HG03039 (cell line): ENCODE data around the gene NFE2L1.
"Not testable (repeated sequence)": the region's sequence is repeated elsewhere in the genome, so short reads cannot be mapped to it uniquely, and the experiment has no call there.

ENCODE experiments used
- ATAC-seq: cut with Tn5 transposase; IDR thresholded peaks from one replicate; pipeline ENCODE4 v1.9.1; 2021; ENCODE audit warnings: mild to moderate bottlenecking, moderate library complexity; ENCODE audit not compliant: unreplicated experiment

The NFE2L1 gene

DNA sequence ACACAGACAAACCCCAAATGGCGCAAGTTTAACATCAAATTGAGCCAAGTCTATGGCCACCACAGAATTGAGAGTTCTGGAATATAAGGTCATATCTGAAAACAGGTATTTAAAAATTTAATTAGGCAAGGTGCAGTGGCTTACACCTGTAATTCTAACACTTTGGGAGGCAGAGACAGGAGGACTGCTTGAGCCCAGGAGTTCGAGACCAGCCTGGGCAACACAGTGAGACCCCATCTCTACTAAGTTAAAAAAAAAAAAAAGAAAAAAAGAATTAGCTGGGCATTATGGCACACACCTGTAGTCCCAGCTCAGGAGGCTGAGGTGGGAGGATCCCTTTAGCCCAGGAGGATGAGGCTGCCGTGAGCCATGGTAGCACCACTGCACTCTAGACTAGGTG is 19.1 kb downstream of the NFE2L1 start:
- no peak for ATAC-seq

DNA sequence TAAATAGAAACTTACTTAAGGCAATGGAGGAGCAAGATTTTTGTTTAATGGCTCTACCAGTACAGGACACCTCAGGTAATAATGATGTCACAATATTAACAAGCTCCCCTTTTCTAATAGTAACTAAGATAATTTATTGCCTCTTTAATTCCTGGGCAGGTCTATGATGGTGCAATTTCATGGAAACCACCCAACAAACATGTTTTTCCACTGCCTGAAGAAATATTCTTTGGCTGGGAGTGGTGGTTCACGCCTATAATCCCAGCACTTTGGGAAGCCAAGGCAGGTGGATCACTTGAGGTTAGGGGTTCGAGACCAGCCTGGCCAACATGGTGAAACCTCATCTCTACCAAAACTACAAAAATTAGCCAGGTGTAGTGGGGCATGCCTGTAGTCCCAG is 19.6 kb downstream of the NFE2L1 start:
- not testable (repeated sequence) for ATAC-seq

GRCh38 chr17:48068491-48068961 is 20.4 kb downstream of the NFE2L1 start:
- no peak for ATAC-seq

GRCh38 chr17:48070195-48070594 is 22.0 kb downstream of the NFE2L1 start:
- no peak for ATAC-seq

GRCh38 chr17:48071654-48072053 is 23.5 kb downstream of the NFE2L1 start:
- ATAC-seq: no peak

GRCh38 chr17:48072811-48073210 is 24.7 kb downstream of the NFE2L1 start:
- ATAC-seq: not testable (repeated sequence)

GRCh38 chr17:48073566-48074094 is 25.5 kb downstream of the NFE2L1 start:
- ATAC-seq: not testable (repeated sequence)

DNA sequence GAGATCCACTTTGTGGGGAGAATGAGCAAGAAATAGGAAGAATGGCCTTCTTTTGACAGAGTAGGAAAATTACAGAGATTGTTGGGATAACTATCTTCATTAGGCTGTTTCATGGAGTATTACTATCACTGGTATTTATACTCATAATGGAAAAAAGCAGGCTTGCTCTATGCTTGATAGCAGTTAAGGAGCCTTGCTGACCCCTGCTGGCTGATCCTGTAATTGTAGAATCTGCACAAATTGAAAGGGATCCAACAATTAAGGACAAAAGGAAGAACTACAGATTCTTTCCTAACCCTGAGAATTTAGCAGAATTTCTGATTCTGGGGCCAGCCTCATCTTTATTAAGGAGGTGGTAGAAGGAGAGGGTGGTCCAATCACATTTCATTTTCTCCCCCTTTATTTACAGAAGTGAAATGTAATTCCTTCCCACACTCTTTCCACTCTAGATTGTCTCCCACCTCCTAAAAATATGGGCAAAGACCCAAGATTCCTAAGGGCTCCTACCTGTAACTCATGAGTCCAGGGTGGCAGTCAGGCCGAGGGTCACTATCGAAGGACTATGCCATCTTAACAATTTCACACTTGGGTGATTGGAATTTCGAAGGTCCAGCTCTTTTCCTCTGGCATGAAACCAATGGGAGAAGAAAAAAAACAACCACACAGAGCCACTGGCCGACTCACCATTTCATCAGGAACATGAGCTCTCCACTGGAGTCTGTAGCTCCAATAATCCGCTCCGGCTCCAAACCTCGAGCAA is 26.3 kb downstream of the NFE2L1 start:
- ATAC-seq: no peak

DNA sequence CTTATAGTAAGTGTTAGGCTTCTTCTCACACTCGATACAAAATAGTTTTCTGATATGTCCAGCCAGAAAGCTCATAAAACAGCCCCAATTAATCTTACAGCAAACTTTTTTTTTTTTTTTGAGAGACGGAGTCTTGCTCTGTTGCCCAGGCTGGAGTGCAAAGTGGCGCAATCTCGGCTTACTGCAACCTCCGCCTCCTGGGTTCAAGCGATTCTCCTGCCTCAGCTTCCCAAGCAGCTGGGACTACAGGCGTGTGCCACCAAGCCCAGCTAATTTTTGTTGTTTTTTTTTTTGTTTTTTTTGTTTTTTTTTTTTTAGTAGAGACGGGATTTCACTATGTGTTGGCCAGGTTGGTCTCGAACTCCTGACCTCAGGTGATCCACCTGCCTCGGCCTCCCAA is 29.0 kb downstream of the NFE2L1 start:
- not testable (repeated sequence) for ATAC-seq

DNA sequence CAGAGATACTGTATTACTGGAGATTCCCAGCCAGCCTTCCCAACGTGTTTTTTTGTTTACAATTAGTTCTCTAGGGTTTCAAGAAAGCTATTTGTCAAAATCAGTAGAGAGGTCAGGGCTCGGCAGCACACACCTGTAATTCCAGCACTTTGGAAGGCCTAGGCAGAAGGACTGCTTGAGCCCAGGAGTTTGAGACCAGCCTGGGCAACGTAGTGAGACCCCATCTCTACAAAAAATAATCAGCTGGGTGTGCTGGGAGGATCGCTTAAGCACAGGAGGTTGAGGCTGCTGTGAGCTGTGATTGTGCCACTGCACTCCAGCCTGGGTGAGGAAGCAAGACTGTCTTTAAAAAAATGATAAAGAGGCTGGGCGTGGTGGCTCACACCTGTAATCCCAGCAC is 33.7 kb downstream of the NFE2L1 start:
- no peak for ATAC-seq

DNA sequence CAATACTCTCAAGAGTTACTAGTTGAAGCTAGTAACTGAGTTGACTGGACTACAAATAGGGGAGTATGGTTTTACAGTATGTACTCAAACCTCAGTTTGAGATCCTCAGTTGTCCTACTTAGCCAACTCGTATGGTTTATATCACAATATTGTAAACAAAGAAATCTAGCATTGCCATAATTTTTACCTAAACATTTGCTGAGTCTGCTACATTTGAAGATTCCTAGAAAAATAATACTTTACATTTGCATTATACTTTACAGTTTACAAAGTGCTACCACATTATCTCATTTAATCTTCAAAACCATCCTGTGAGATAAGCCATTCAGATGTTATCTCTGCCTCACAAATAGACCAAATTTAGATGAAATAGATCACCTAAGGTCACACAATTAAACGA is 36.8 kb downstream of the NFE2L1 start:
- no peak for ATAC-seq

DNA sequence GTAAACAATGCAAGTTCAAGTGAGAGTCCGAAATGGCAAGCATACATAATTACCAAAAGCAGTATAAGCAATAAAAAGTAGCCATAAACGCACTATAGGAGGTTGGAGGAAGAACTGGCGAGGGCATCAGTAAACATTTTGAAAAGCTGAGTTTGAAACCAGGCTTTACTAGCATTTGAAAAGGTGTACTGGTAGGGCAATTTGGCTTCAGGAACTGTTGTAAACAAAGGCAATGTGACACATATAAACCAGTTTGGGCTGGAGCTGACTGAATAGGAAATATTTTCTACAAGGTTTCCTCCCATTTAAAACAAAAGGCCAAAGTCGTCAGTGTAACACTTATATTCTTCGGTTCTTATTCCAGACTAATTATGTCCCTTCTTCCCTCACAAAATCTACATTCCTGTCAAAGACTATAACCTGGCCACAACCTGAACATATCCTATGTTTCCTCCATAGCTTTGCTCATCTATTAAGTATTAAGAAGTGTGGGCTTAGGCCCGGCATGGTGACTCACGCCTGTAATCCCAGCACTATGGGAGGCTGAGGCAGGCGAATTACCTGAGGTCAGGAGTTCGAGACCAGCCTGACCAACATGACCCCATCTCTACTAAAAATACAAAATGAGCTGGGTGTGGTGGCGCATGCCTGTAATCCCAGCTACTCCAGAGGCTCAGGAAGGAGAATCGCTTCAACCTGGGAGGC is 45.3 kb downstream of the NFE2L1 start:
- ATAC-seq: no peak

- no peak for ATAC-seq
Observed at GRCh38 chr17:48095611-48096010, 47.5 kb downstream of the NFE2L1 start.

GRCh38 chr17:48100160-48100559 is 52.0 kb downstream of the NFE2L1 start:
- ATAC-seq: no peak

DNA sequence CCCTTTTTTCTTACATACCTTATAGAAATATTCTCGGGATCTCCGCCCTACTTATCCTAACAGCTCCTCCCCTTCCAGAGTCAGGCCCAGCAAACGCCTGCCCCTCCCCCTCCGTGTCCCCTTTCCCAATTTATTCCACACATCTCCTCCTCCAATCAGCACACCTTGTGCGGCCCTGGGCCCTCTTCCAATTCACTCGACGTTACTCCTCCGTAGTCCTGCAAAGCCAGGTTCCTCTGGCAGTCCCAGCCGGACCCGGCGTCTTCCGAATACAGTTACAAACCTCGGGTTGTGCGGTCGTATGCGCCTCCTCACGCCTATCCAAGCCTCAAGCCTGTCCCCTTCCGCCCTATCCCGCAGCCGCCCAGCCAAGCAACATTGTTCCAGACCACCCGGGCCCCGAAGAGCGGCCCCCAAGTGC is 52.4 kb downstream of the NFE2L1 start:
- ATAC-seq: peak; percentile 6

DNA sequence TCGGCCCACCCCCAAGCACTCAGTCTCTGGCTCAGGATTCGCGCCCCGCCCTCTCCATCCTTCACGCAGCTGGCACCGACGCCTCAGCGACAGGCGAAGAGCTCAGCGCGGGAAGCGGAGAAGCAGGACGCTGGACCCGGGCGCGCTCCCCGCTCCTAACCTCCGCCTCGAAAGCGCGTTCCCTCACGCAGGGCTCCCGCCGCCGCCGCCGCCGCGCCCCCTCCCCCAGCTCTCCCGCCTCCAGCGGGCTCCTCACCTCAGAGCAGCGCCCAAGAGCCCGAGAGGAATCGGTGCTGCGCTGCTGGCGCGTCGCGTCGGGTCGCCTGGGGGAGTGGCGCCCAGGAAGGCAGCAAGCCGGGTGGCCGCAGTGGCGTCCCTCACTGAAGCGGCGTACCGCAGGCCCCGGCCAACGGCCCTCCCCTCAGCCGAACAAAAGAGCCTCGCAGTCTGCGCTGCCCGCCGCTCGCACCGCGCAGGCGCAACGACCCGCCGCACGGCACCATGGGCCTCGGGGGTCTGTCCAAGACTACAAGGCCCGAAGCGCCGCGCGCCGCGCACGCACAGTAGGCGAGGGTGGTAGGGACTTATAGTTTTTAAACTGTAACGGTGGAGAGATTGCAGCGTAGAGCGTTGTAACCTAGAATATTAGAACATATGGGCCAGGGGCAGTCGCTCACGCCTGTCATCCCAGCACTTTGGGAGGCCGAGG is 53.0 kb downstream of the NFE2L1 start, which contains the start of gene CBX1:
TSS of gene CBX1 (minus strand) at position 467 of the 709 bp plus-strand sequence. CDS start 24,474 bp downstream, outside the sequence.
- peak; percentile 80 for ATAC-seq

GRCh38 chr17:48102043-48102750 is 54.0 kb downstream of the NFE2L1 start:
- no peak for ATAC-seq

DNA sequence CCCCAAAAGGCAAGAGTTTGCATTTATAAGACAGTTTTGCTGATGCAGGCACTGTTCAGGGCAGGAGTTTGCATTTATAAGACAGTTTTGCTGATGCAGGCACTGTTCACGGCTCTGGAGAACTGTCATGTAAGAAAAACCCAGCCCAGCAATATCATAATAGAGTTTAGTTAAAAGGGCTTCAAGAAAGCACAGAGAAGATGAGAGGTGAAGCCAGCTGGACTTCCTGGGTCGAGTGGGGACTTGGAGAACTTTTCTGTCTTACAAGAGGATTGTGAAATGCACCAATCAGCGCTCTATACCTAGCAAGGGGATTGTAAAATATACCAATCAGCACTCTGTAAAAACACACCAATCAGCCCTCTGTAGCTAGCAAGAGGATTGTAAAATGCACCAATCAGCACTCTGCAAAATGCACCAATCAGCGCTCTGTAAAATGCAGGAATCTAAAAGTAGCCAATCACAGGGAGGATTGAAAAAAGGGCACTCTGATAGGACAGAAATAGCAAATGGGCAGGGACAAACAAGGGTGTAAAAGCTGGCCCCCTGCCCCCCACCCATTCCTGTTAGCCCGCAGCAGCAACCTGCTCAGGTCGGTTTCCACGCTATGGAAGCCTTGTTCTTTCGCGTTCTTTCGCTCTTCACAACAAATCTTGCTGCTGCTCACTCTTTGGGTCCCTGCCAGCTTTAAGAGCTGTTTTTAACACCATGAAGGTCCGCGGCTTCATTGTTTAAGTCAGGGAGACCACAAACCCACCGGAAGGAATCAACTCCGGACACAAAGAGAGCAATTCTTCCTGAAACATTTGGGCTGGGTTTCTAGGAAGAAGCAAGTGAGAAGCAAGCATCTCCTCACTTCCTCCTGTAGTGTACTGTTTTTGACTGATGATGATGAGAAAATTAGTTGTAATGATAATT is 54.9 kb downstream of the NFE2L1 start:
- ATAC-seq: no peak

DNA sequence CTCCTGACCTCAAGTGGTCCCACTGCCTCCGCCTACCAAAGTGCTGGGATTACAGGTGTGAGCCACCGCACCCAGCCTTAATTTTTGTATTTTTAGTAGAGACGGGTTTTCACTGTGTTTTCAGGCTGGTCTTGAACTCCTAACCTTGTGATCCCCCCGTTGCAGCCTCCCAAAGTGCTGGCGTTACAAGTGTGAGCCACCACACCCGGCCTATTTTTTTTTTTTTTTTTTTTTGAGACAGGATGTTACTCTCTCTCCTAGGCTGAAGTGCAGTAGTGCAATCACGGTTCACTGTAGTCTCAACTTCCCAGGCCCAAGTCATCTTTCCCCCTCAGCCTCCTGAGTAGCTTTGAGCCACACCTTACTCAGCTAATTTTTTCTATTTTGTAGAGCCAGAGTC is 56.3 kb downstream of the NFE2L1 start:
- no peak for ATAC-seq

- ATAC-seq: no peak
Observed at GRCh38 chr17:48106802-48107136, 58.6 kb downstream of the NFE2L1 start.
